Measurements from ENCODE around the gene CRELD2. TPM values are rescaled to one million over a fixed set of nuclear protein-coding genes. Genes with fewer than 3 reads are reported as not detected.

Gene CRELD2
- total RNA-seq, 6 experiments from 2014 or later = 26.0 to 56.4 (median 47.8) TPM

DNA sequence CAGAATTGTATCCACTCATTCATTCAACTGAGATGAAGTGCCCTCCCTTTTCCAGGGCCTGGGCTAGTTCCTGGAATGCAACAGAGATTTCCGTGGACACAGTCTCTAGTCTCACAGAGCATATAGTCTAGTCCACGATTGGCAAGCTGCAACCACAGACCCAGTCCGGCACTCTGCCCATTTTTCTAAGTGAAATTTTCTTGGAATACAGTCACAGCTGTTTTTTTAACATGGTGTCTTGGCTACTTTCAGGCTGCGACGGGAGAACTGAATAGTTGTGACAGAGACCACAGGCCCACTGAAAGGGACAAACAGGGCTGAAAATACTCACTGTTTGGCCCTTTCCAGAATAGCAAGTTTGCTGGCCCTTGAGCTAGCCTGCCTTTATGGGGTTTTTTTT, 29.4 kb upstream of the CRELD2 start:
- H3K4me1 ChIP-seq = no peaks in the 10 kb centered on the region
- TF ChIP-seq POLR2A (IDR thresholded peaks at IDR 0.05) = no peak
- TF ChIP-seq, protein P1, sequence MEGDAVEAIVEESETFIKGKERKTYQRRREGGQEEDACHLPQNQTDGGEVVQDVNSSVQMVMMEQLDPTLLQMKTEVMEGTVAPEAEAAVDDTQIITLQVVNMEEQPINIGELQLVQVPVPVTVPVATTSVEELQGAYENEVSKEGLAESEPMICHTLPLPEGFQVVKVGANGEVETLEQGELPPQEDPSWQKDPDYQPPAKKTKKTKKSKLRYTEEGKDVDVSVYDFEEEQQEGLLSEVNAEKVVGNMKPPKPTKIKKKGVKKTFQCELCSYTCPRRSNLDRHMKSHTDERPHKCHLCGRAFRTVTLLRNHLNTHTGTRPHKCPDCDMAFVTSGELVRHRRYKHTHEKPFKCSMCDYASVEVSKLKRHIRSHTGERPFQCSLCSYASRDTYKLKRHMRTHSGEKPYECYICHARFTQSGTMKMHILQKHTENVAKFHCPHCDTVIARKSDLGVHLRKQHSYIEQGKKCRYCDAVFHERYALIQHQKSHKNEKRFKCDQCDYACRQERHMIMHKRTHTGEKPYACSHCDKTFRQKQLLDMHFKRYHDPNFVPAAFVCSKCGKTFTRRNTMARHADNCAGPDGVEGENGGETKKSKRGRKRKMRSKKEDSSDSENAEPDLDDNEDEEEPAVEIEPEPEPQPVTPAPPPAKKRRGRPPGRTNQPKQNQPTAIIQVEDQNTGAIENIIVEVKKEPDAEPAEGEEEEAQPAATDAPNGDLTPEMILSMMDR (IDR thresholded peaks at IDR 0.05) = no peak
- no peak for DNase-seq
- 93% methylated on average over 4 of the region's 5 CpGs for WGBS (ENCODE audit: insufficient coverage, low coverage, low lambda C conversion rate, missing lambda C conversion rate)
- no peak overlapping the region for H3K27ac ChIP-seq
- H3K9me3 ChIP-seq = peaks cover 0 to 4% (median 0%) of the 10 kb centered on the region in 4 donors
- H3K36me3 ChIP-seq = peaks cover 0 to 16% (median 0%) of the 10 kb centered on the region in 4 donors
- no peak for ATAC-seq
- H3K27me3 ChIP-seq = no peaks in the 10 kb centered on the region
- H3K4me3 ChIP-seq = no peak overlapping the region
- intact Hi-C loops (cut with DNase I) = no loop called here

DNA sequence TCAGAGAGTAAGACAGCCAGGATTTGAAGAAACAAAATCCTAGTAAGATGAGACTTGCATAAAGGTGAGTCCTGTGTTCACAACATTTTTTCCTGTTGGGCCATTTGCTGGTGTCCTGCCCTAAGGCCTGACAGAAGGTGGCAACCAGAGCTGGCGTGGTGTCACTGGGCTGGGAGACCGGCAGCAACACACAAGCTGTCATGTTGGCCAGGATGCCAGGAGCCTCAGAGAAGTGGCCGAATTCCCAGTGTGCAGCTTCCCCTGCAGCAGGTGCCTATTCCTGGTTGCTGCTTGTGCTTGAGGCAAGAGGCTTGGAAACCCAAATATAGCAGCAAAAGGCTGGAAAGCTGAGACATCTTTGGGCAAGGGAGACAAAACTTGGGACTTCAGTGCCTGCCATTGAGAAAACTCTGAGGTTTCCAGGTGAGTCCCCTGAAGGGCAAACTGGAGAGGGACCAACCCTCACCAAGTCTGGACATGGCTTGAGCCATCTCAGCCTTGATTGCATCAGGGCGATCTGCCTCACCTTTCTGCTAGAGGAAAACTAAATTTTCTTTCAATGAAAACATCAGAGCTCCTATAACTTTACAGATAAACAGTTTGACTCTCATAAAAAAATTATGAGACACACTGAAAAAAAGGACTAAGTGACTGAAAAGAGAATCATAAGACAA, 26.1 kb upstream of the CRELD2 start:
- Histone ChIP-seq H3K27me3 (no peaks in the 10 kb centered on the region), H3K27ac (no peak overlapping the region), H3K4me3 (no peak overlapping the region), H3K9me3 (peaks cover 0 to 4% (median 0%) of the 10 kb centered on the region in 4 donors), H3K4me1 (no peaks in the 10 kb centered on the region), H3K36me3 (peaks cover 0 to 6% (median 0%) of the 10 kb centered on the region in 4 donors)
- DNase-seq = no peak
- 100% methylated on average over 1 of the region's 4 CpGs for WGBS (ENCODE audit: insufficient coverage, low coverage, low lambda C conversion rate, missing lambda C conversion rate)
- ATAC-seq = no peak
- intact Hi-C loops (cut with DNase I) = no loop called here
- TF ChIP-seq, protein P1 (IDR thresholded peaks at IDR 0.05) = no peak
- no peak for TF ChIP-seq POLR2A (IDR thresholded peaks at IDR 0.05)

DNA sequence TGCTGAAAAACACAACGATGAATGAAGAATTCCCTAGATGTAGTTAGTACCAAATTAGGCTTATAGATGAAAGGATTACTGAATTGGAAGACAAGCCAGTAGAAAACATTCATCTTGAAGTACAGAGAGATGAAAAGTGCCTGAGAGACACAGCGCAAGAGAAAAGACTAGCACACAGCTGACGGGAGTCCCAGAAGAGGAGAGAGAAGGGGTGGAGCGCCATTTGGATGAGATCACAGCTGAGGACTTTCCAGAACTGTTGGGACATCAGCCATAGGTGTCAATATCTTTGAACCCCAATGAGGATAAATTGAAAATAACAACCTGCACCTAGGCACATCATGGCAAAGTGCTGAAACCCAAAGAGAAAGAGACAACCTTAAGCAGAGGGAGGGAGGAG, 25.4 kb upstream of the CRELD2 start:
- intact Hi-C loops (cut with DNase I) = no loop called here

DNA sequence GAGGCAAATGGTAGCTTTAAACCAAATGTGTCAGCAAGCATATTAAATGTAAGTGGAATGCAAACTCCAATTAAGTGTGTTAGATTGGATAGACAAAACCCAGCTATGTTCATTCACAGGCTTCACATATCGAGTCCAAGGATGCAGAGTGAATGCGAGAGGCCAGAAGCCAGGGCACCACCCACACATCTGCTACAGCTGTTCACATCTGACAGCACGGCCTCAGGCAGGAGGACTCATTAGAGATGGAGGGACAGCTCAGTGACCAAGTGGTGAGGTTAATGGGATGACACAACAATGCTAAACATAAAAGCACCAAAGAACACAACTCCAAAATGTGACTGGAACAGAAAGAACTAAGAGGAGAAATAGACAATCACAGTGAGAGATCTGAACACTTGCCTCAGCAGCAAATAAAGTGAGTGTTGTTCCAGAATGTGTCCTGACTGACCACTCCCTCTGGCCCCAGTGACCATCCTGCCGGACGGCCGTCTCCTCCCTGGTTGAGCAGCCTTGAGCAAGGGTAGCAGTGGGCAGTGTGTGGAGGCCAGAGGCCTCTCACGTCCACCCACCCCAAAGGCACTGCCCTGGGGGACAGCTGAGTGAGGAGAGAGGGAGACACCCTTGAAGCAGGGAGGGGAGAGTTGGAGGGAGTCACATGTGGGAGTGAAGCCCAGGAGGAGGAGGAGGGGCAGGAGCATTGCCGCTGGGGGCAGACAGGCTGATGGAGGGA, 23.9 kb upstream of the CRELD2 start:
- WGBS (ENCODE audit: insufficient coverage, low coverage, low lambda C conversion rate, missing lambda C conversion rate) = 86% methylated on average over 4 of the region's 8 CpGs
- Histone ChIP-seq H3K27ac (no peak overlapping the region), H3K9me3 (no peaks in the 10 kb centered on the region), H3K4me1 (no peaks in the 10 kb centered on the region), H3K36me3 (peaks cover 0 to 2% (median 0%) of the 10 kb centered on the region in 4 donors), H3K4me3 (no peak overlapping the region), H3K27me3 (no peaks in the 10 kb centered on the region)
- no peak for TF ChIP-seq POLR2A (IDR thresholded peaks at IDR 0.05)
- TF ChIP-seq, protein P1 (IDR thresholded peaks at IDR 0.05) = no peak
- intact Hi-C loops (cut with DNase I) = no loop called here
- DNase-seq (no peak), ATAC-seq (peak in 2 of 4 donors; percentile 13 to 42)

More for the DNA sequence above, 25.4 kb upstream of the CRELD2 start:
- TF ChIP-seq POLR2A (IDR thresholded peaks at IDR 0.05) = no peak
- TF ChIP-seq, protein P1 (IDR thresholded peaks at IDR 0.05) = no peak
- no peaks in the 10 kb centered on the region for H3K27me3 ChIP-seq
- 78% methylated on average over 4 of the region's 4 CpGs for WGBS (ENCODE audit: insufficient coverage, low coverage, low lambda C conversion rate, missing lambda C conversion rate)
- peak in 1 of 4 donors; percentile 39 for ATAC-seq
- DNase-seq = no peak
- H3K9me3 ChIP-seq = peaks cover 0 to 4% (median 0%) of the 10 kb centered on the region in 4 donors
- peaks cover 0 to 2% (median 0%) of the 10 kb centered on the region in 4 donors for H3K36me3 ChIP-seq
- H3K4me1 ChIP-seq = no peaks in the 10 kb centered on the region
- no peak overlapping the region for H3K27ac ChIP-seq
- H3K4me3 ChIP-seq = no peak overlapping the region
